ENCODE measurements around the gene FGFBP1.

DNA sequence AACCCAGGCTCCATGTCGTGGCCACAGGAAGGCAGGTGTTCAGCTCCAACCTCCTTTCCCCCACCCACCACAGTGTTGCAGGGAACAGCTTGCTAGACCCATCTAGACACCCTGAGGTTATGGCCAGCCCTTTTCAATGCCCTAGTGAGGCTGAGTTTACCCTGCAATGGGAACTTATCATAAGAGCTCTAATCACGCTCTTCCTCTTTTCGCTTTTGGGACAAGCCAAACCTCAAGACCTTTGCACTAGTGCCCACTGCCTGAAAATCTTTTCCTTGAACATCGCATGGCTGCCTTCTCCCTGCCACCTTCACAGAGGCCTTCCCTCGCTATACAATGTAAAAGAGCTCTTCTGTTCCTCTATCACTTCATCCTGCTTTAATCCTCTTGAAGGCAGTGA is 26.8 kb upstream of the FGFBP1 start:
- TF ChIP-seq, protein P1, sequence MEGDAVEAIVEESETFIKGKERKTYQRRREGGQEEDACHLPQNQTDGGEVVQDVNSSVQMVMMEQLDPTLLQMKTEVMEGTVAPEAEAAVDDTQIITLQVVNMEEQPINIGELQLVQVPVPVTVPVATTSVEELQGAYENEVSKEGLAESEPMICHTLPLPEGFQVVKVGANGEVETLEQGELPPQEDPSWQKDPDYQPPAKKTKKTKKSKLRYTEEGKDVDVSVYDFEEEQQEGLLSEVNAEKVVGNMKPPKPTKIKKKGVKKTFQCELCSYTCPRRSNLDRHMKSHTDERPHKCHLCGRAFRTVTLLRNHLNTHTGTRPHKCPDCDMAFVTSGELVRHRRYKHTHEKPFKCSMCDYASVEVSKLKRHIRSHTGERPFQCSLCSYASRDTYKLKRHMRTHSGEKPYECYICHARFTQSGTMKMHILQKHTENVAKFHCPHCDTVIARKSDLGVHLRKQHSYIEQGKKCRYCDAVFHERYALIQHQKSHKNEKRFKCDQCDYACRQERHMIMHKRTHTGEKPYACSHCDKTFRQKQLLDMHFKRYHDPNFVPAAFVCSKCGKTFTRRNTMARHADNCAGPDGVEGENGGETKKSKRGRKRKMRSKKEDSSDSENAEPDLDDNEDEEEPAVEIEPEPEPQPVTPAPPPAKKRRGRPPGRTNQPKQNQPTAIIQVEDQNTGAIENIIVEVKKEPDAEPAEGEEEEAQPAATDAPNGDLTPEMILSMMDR (IDR thresholded peaks at IDR 0.05): no peak
- no peak for TF ChIP-seq POLR2A (IDR thresholded peaks at IDR 0.05)
